K562 (cell line): Measurements from ENCODE around the gene ZDHHC8. TPM values are rescaled to one million over a fixed set of nuclear protein-coding genes. Genes with fewer than 3 reads are reported as not detected.

Source experiments
- BMI1 ChIP-seq: fragments of 150-350 bp; IDR thresholded peaks from 2 replicates; pipeline ENCODE4 v1.6.1; 2014; ENCODE audit warnings: low read length
- CBFB ChIP-seq: sonication (generic); formaldehyde crosslinking; IDR thresholded peaks from 2 replicates; pipeline ENCODE4 v1.4.0; 2020; ENCODE audit warnings: mild to moderate bottlenecking, missing genetic modification reagents
- CBX3 ChIP-seq, 2 experiments: IDR thresholded peaks; 1 replicate in 1 of 2; 2 replicates in 1 of 2; pipeline ENCODE4 v1.6.1; 2012; ENCODE audit warnings: inconsistent platforms in 2 of 2, low read length in 2 of 2, borderline replicate concordance in 1 of 2, control low read depth in 1 of 2
- HEY1 ChIP-seq: fragments of 250-450 bp; sonication (Bioruptor Pico); IDR thresholded peaks from 2 replicates; pipeline ENCODE4 v1.5.0; 2020; ENCODE audit warnings: mild to moderate bottlenecking, moderate library complexity, borderline replicate concordance
- KLF16 ChIP-seq: IDR thresholded peaks from 2 replicates; pipeline ENCODE4 v1.6.1; 2016; ENCODE audit warnings: antibody characterized with exemption
- MCM2 ChIP-seq: fragments of 450-650 bp; IDR thresholded peaks from 2 replicates; pipeline ENCODE4 v1.6.1; 2017; ENCODE audit warnings: low read depth, mild to moderate bottlenecking
- POU5F1 ChIP-seq: fragments of 150-350 bp; IDR thresholded peaks from 2 replicates; pipeline ENCODE4 v1.6.1; 2014; ENCODE audit warnings: borderline replicate concordance, low read length, low read depth, mild to moderate bottlenecking; ENCODE audit not compliant: partially characterized antibody
- PTTG1 ChIP-seq: fragments of 450-650 bp; IDR thresholded peaks from 2 replicates; pipeline ENCODE4 v1.6.1; 2016; ENCODE audit warnings: low read depth, mild to moderate bottlenecking, missing genetic modification characterization, missing compliant biosample characterization
- TEAD4 ChIP-seq, 2 experiments: sonication (generic) in 1 of 2; formaldehyde crosslinking in 1 of 2; IDR thresholded peaks; 2 replicates each; pipeline versions ENCODE4 v1.6.1 to v1.8.0; 2012 to 2022; ENCODE audit warnings: borderline replicate concordance in 1 of 2, inconsistent platforms in 1 of 2, low read length in 1 of 2, mild to moderate bottlenecking in 1 of 2, missing genetic modification reagents in 1 of 2
- ZNF146 ChIP-seq: IDR thresholded peaks from one replicate; pipeline ENCODE4 v1.6.1; 2018; ENCODE audit warnings: missing compliant biosample characterization; ENCODE audit not compliant: unreplicated experiment
- ZNF23 ChIP-seq: fragments of 250-450 bp; sonication (Bioruptor Pico); IDR thresholded peaks from 2 replicates; pipeline ENCODE4 v1.4.0; 2020; ENCODE audit warnings: mild to moderate bottlenecking
- polyA plus RNA-seq, 8 experiments: library from polyadenylated mRNA; depleted of rRNA in 4 of 8; stranded (reverse) in 5 of 8; unstranded in 3 of 8; fragments of >200 nt; fragmentation: Nextera tagmentation in 2 of 8; fragmentation: Illumina TruSeq in 1 of 8; extraction: Ambion mirVana in 2 of 8; extraction: Trizol in 1 of 8; gene quantifications; 2 replicates each; pipeline versions ENCODE4 v1.2.1 to v1.2.3, GENCODE V29; 2011 to 2014; ENCODE audit warnings: inconsistent platforms in 1 of 8, missing spikeins in 1 of 8
- total RNA-seq, 7 experiments: library from RNA; depleted of rRNA in 6 of 7; stranded (reverse); fragments of >200 nt in 6 of 7; fragmentation: Illumina TruSeq in 2 of 7; extraction: Trizol in 2 of 7; gene quantifications; 2 replicates each; pipeline versions ENCODE4 v1.2.1 to v1.2.3, GENCODE V29; 2011 to 2021; ENCODE audit warnings: low replicate concordance in 1 of 7
- TF ChIP-seq, protein P1 (sequence below), 2 experiments: fragments of 450-650 bp in 1 of 2; sonication (generic) in 1 of 2; formaldehyde crosslinking in 1 of 2; IDR thresholded peaks; 2 replicates each; pipeline versions ENCODE4 v1.7.1 to v1.9.0; 2016 to 2022; ENCODE audit warnings: inconsistent platforms in 1 of 2, mild to moderate bottlenecking in 1 of 2, missing genetic modification reagents in 1 of 2
- TF ChIP-seq, protein P2 (sequence below), 3 experiments: fragments of 200-800 bp in 1 of 3; fragments of 250-450 bp in 1 of 3; fragments of 450-650 bp in 1 of 3; sonication (Bioruptor Pico) in 1 of 3; sonication (Bioruptor generic) in 1 of 3; formaldehyde crosslinking in 1 of 3; IDR thresholded peaks; 2 replicates each; pipeline versions ENCODE4 v1.6.1 to v1.8.0; 2016 to 2022; ENCODE audit warnings: mild to moderate bottlenecking in 2 of 3, missing genetic modification characterization in 2 of 3, missing compliant biosample characterization in 1 of 3, moderate library complexity in 1 of 3

The ZDHHC8 gene
- total and polyA plus RNA-seq, 9 of the 15 experiments (the other 6 are each of a cell fraction or from before 2014, with no cell fraction given), result 0.04 to 109 (median 16.4) TPM

GRCh38 chr22:20178075-20178914, 46.7 kb downstream of the ZDHHC8 start (continued):
- TF ChIP-seq, protein P1, sequence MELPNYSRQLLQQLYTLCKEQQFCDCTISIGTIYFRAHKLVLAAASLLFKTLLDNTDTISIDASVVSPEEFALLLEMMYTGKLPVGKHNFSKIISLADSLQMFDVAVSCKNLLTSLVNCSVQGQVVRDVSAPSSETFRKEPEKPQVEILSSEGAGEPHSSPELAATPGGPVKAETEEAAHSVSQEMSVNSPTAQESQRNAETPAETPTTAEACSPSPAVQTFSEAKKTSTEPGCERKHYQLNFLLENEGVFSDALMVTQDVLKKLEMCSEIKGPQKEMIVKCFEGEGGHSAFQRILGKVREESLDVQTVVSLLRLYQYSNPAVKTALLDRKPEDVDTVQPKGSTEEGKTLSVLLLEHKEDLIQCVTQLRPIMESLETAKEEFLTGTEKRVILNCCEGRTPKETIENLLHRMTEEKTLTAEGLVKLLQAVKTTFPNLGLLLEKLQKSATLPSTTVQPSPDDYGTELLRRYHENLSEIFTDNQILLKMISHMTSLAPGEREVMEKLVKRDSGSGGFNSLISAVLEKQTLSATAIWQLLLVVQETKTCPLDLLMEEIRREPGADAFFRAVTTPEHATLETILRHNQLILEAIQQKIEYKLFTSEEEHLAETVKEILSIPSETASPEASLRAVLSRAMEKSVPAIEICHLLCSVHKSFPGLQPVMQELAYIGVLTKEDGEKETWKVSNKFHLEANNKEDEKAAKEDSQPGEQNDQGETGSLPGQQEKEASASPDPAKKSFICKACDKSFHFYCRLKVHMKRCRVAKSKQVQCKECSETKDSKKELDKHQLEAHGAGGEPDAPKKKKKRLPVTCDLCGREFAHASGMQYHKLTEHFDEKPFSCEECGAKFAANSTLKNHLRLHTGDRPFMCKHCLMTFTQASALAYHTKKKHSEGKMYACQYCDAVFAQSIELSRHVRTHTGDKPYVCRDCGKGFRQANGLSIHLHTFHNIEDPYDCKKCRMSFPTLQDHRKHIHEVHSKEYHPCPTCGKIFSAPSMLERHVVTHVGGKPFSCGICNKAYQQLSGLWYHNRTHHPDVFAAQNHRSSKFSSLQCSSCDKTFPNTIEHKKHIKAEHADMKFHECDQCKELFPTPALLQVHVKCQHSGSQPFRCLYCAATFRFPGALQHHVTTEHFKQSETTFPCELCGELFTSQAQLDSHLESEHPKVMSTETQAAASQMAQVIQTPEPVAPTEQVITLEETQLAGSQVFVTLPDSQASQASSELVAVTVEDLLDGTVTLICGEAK (IDR thresholded peaks at IDR 0.05), result no peak
- TF ChIP-seq, protein P1 (CRISPR knock-in tag; IDR thresholded peaks at IDR 0.05), result no peak
- TF ChIP-seq CBFB (CRISPR knock-in tag) (0 out of 2 replicates have a peak, but pooled peaks have one; percentile 35), CBX3 (IDR thresholded peaks at IDR 0.05; ENCODE audit: borderline replicate concordance in 1 of 2, low read length in 2 of 2) (no peak), BMI1 (no peak), PTTG1 (no peak), ZNF146 (CRISPR knock-in tag) (no peak), POU5F1 (no peak), MCM2 (no peak), HEY1 (CRISPR knock-in tag) (no peak), TEAD4 (IDR thresholded peaks at IDR 0.05; ENCODE audit: low read length) (no peak), TEAD4 (CRISPR knock-in tag; IDR thresholded peaks at IDR 0.05; ENCODE audit: borderline replicate concordance) (peak; percentile 65; the same call in 1 of the 2 replicates), KLF16 (no peak), ZNF23 (CRISPR knock-in tag) (no peak)
- TF ChIP-seq, protein P2, sequence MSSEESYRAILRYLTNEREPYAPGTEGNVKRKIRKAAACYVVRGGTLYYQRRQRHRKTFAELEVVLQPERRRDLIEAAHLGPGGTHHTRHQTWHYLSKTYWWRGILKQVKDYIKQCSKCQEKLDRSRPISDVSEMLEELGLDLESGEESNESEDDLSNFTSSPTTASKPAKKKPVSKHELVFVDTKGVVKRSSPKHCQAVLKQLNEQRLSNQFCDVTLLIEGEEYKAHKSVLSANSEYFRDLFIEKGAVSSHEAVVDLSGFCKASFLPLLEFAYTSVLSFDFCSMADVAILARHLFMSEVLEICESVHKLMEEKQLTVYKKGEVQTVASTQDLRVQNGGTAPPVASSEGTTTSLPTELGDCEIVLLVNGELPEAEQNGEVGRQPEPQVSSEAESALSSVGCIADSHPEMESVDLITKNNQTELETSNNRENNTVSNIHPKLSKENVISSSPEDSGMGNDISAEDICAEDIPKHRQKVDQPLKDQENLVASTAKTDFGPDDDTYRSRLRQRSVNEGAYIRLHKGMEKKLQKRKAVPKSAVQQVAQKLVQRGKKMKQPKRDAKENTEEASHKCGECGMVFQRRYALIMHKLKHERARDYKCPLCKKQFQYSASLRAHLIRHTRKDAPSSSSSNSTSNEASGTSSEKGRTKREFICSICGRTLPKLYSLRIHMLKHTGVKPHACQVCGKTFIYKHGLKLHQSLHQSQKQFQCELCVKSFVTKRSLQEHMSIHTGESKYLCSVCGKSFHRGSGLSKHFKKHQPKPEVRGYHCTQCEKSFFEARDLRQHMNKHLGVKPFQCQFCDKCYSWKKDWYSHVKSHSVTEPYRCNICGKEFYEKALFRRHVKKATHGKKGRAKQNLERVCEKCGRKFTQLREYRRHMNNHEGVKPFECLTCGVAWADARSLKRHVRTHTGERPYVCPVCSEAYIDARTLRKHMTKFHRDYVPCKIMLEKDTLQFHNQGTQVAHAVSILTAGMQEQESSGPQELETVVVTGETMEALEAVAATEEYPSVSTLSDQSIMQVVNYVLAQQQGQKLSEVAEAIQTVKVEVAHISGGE (CRISPR knock-in tag; IDR thresholded peaks at IDR 0.05), result 0 out of 6 replicates have a peak, but pooled peaks of 1 of the 3 experiments have one; percentile 32
